Measurements from ENCODE around the gene SFTPD. TPM values are rescaled to one million over a fixed set of nuclear protein-coding genes. Genes with fewer than 3 reads are reported as not detected.

Gene SFTPD
- total RNA-seq, 1 donor = 0.36 TPM

Other genes starting within 250 kb of the SFTPD start
- 0.72 and 0.88 TPM in 2 replicates for gene NUTM2B, start 245.9 kb downstream of the SFTPD start, total RNA-seq
- gene NUTM2E, start 122.4 kb downstream of the SFTPD start, total RNA-seq = not detected in 2 replicates
- gene TMEM254, start 129.6 kb upstream of the SFTPD start, total RNA-seq = 8.7 and 12.1 TPM in 2 replicates
- 17.1 and 19.2 TPM in 2 replicates for gene PLAC9, start 183.6 kb upstream of the SFTPD start, total RNA-seq